Glutamatergic neuron (in vitro differentiated cells): Measurements from ENCODE around the gene ASIC2. TPM values are rescaled to one million over a fixed set of nuclear protein-coding genes. Genes with fewer than 3 reads are reported as not detected.

Experiments
- DNase-seq: peaks from one replicate; pipeline ENCODE4 v3.0.0; 2022
- H3K27ac Mint-ChIP-seq: one replicate; pipeline ENCODE4 v1.8.0; 2020; ENCODE audit warnings: mild to moderate bottlenecking, mixed read lengths, inconsistent platforms; ENCODE audit not compliant: unreplicated experiment
- H3K27me3 Mint-ChIP-seq: one replicate; pipeline ENCODE4 v1.8.0; 2020; ENCODE audit warnings: mild to moderate bottlenecking, moderate library complexity, mixed read lengths, inconsistent platforms; ENCODE audit not compliant: unreplicated experiment
- H3K36me3 Mint-ChIP-seq: one replicate; pipeline ENCODE4 v1.8.0; 2020; ENCODE audit warnings: mild to moderate bottlenecking, mixed read lengths, inconsistent platforms; ENCODE audit not compliant: unreplicated experiment
- H3K4me1 Mint-ChIP-seq: one replicate; pipeline ENCODE4 v1.8.0; 2020; ENCODE audit warnings: mild to moderate bottlenecking, low read depth, mixed read lengths, inconsistent platforms; ENCODE audit not compliant: unreplicated experiment
- H3K4me3 Mint-ChIP-seq: one replicate; pipeline ENCODE4 v1.8.0; 2020; ENCODE audit warnings: mild to moderate bottlenecking, mixed read lengths, inconsistent platforms; ENCODE audit not compliant: unreplicated experiment
- H3K9me3 Mint-ChIP-seq: one replicate; pipeline ENCODE4 v1.8.0; 2020; ENCODE audit warnings: mild to moderate bottlenecking, moderate library complexity, mixed read lengths, inconsistent platforms; ENCODE audit not compliant: unreplicated experiment
- total RNA-seq: library from RNA; stranded (reverse); fragmentation: NEBNext Ultra II Directional; extraction: Animal tissue kit (Norgen Biotek cat#: 25700); gene quantifications from one replicate; pipeline ENCODE4 v1.2.1, GENCODE V29; 2021; ENCODE audit not compliant: unreplicated experiment
- TF ChIP-seq, protein P1 (sequence below): fragments of 200-600 bp; sonication (generic); IDR thresholded peaks from one replicate; pipeline ENCODE4 v1.5.0; 2021; ENCODE audit not compliant: partially characterized antibody, unreplicated experiment

ASIC2 gene
- total RNA-seq, 1 donor from 2014 or later = 0.74 TPM

GRCh38 chr17:32998887-32999228 lies 294.2 kb downstream of the ASIC2 start:
- Mint-ChIP-seq H3K4me3 (no peak overlapping the region), H3K4me1 (no peaks in the 10 kb centered on the region), H3K36me3 (no peaks in the 10 kb centered on the region), H3K27me3 (peaks cover 4% of the 10 kb centered on the region), H3K9me3 (no peaks in the 10 kb centered on the region), H3K27ac (no peak overlapping the region)
- DNase-seq = no peak
- TF ChIP-seq, protein P1, sequence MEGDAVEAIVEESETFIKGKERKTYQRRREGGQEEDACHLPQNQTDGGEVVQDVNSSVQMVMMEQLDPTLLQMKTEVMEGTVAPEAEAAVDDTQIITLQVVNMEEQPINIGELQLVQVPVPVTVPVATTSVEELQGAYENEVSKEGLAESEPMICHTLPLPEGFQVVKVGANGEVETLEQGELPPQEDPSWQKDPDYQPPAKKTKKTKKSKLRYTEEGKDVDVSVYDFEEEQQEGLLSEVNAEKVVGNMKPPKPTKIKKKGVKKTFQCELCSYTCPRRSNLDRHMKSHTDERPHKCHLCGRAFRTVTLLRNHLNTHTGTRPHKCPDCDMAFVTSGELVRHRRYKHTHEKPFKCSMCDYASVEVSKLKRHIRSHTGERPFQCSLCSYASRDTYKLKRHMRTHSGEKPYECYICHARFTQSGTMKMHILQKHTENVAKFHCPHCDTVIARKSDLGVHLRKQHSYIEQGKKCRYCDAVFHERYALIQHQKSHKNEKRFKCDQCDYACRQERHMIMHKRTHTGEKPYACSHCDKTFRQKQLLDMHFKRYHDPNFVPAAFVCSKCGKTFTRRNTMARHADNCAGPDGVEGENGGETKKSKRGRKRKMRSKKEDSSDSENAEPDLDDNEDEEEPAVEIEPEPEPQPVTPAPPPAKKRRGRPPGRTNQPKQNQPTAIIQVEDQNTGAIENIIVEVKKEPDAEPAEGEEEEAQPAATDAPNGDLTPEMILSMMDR = no peak

- Mint-ChIP-seq H3K27me3 (peaks cover 4% of the 10 kb centered on the region), H3K9me3 (no peaks in the 10 kb centered on the region), H3K36me3 (no peaks in the 10 kb centered on the region), H3K27ac (no peak overlapping the region), H3K4me1 (no peaks in the 10 kb centered on the region), H3K4me3 (peak overlapping the region; percentile 31)
- TF ChIP-seq, protein P1 = peak; percentile 92
- DNase-seq = peak; percentile 92
Observed at GRCh38 chr17:32998111-32998886, 294.8 kb downstream of the ASIC2 start.

GRCh38 chr17:32995416-32996045 lies 297.6 kb downstream of the ASIC2 start:
- H3K9me3 Mint-ChIP-seq = peaks cover 6% of the 10 kb centered on the region
- TF ChIP-seq, protein P1 = no peak
- no peak overlapping the region for H3K4me3 Mint-ChIP-seq
- peaks cover 5% of the 10 kb centered on the region for H3K27me3 Mint-ChIP-seq
- no peaks in the 10 kb centered on the region for H3K36me3 Mint-ChIP-seq
- no peaks in the 10 kb centered on the region for H3K4me1 Mint-ChIP-seq
- no peak for DNase-seq
- no peak overlapping the region for H3K27ac Mint-ChIP-seq

- Mint-ChIP-seq H3K36me3 (no peaks in the 10 kb centered on the region), H3K27me3 (peaks cover 5% of the 10 kb centered on the region), H3K9me3 (peaks cover 6% of the 10 kb centered on the region), H3K4me1 (no peaks in the 10 kb centered on the region), H3K4me3 (no peak overlapping the region), H3K27ac (no peak overlapping the region)
- TF ChIP-seq, protein P1 = no peak
- DNase-seq = no peak
Observed at GRCh38 chr17:32993977-32994376, 299.1 kb downstream of the ASIC2 start.
